IMR-90 (cell line): Measurements from ENCODE around the gene CALN1. TPM values are rescaled to one million over a fixed set of nuclear protein-coding genes. Genes with fewer than 3 reads are reported as not detected.

Experiments
- ATAC-seq: fragments of 200-7000 bp; cut with Tn5 transposase; 2 replicates; pipeline ENCODE4 v1.9.1; 2020; ENCODE audit warnings: low read depth, mild to moderate bottlenecking, moderate library complexity
- BruUV-seq: library from RNA; stranded (reverse); fragments of 400-500 nt; replicated peaks from 2 replicates; lab custom pipeline; 2021; lab: Mats Ljungman, UMichigan
- CTCF ChIA-PET: fragments of 300-600 bp; formaldehyde crosslinking; extraction: SDS; loops from one replicate; lab custom pipeline; 2021; ENCODE audit warnings: antibody characterized with exemption; lab: Yijun Ruan, JAX
- POLR2A ChIA-PET: fragments of 300-600 bp; sonication (Branson Sonifier 250); formaldehyde crosslinking; loops from one replicate; lab custom pipeline; 2022; ENCODE audit warnings: antibody characterized with exemption; ENCODE audit not compliant: unreplicated experiment; lab: Charles Lee
- DNase-seq: peaks from one replicate; pipeline ENCODE4 v3.0.0; 2013
- H2AFZ ChIP-seq: replicated peaks from 2 replicates; pipeline ENCODE3; 2013; ENCODE audit warnings: low read length, mild to moderate bottlenecking; ENCODE audit not compliant: poor library complexity
- H2AK5ac ChIP-seq: 2 replicates; pipeline ENCODE4 v1.6.1; 2013; ENCODE audit warnings: low read depth, low read length, inconsistent platforms
- H2AK9ac ChIP-seq: replicated peaks from 2 replicates; pipeline ENCODE3; 2013; ENCODE audit warnings: mild to moderate bottlenecking, low read depth, low read length, moderate library complexity; ENCODE audit not compliant: poor library complexity
- H2BK120ac ChIP-seq: 2 replicates; pipeline ENCODE4 v1.6.1; 2013; ENCODE audit warnings: low read depth, low read length, inconsistent platforms
- H2BK15ac ChIP-seq: 3 replicates; pipeline ENCODE4 v1.6.1; 2013; ENCODE audit warnings: low read depth, low read length, inconsistent platforms
- H2BK20ac ChIP-seq: 2 replicates; pipeline ENCODE4 v1.6.1; 2013; ENCODE audit warnings: low read depth, mild to moderate bottlenecking, inconsistent platforms, low read length, moderate library complexity
- H2BK5ac ChIP-seq: 2 replicates; pipeline ENCODE4 v1.6.1; 2013; ENCODE audit warnings: mild to moderate bottlenecking, low read depth, low read length, inconsistent platforms; ENCODE audit not compliant: poor library complexity, severe bottlenecking
- H3K14ac ChIP-seq: replicated peaks from 2 replicates; pipeline ENCODE4 v1.6.1; 2013; ENCODE audit warnings: low read depth, low read length, inconsistent platforms
- H3K18ac ChIP-seq: 2 replicates; pipeline ENCODE4 v1.6.1; 2013; ENCODE audit warnings: low read depth, low read length, control low read depth
- H3K23ac ChIP-seq: 2 replicates; pipeline ENCODE4 v1.6.1; 2013; ENCODE audit warnings: low read depth, low read length, inconsistent platforms
- H3K27ac ChIP-seq: 2 replicates; pipeline ENCODE4 v1.5.1; 2013; ENCODE audit warnings: mild to moderate bottlenecking, control low read depth, low read length; ENCODE audit not compliant: insufficient read depth
- H3K27me3 ChIP-seq: 2 replicates; pipeline ENCODE4 v1.6.1; 2013; ENCODE audit warnings: low read length; ENCODE audit not compliant: control insufficient read depth, insufficient read depth
- H3K36me3 ChIP-seq: 2 replicates; pipeline ENCODE4 v1.6.1; 2013; ENCODE audit warnings: low read length, mixed read lengths; ENCODE audit not compliant: control insufficient read depth, insufficient read depth
- H3K4ac ChIP-seq: 2 replicates; pipeline ENCODE4 v1.6.1; 2013; ENCODE audit warnings: low read depth, low read length, inconsistent platforms
- H3K4me1 ChIP-seq: 2 replicates; pipeline ENCODE4 v1.6.1; 2013; ENCODE audit warnings: low read length, mixed read lengths; ENCODE audit not compliant: control insufficient read depth, insufficient read depth
- H3K4me2 ChIP-seq: 2 replicates; pipeline ENCODE4 v1.6.1; 2013; ENCODE audit warnings: low read depth, mild to moderate bottlenecking, control low read depth, low read length, moderate library complexity
- H3K4me3 ChIP-seq: 2 replicates; pipeline ENCODE4 v1.5.1; 2013; ENCODE audit warnings: low read depth, mild to moderate bottlenecking, control low read depth, low read length, moderate library complexity; ENCODE audit not compliant: insufficient read depth
- H3K56ac ChIP-seq: 2 replicates; pipeline ENCODE4 v1.6.1; 2013; ENCODE audit warnings: low read length, inconsistent platforms; ENCODE audit not compliant: insufficient read depth; ENCODE audit errors: extremely low read depth
- H3K79me1 ChIP-seq, 2 experiments: 2 replicates each; pipeline ENCODE4 v1.6.1; 2013; ENCODE audit warnings: low read length in 2 of 2, inconsistent platforms in 1 of 2, low read depth in 1 of 2
- H3K9ac ChIP-seq: 2 replicates; pipeline ENCODE4 v1.6.1; 2013; ENCODE audit warnings: low read depth, low read length, control low read depth
- H3K9me1 ChIP-seq: 2 replicates; pipeline ENCODE4 v1.6.1; 2013; ENCODE audit warnings: low read length, inconsistent platforms; ENCODE audit not compliant: insufficient read depth
- H3K9me3 ChIP-seq: 2 replicates; pipeline ENCODE4 v1.6.1; 2013; ENCODE audit warnings: low read length; ENCODE audit not compliant: control insufficient read depth, insufficient read depth
- H4K20me1 ChIP-seq: 2 replicates; pipeline ENCODE4 v1.6.1; 2013; ENCODE audit warnings: low read length, inconsistent platforms; ENCODE audit not compliant: insufficient read depth
- H4K5ac ChIP-seq: 2 replicates; pipeline ENCODE4 v1.6.1; 2013; ENCODE audit warnings: mild to moderate bottlenecking, low read depth, low read length, control low read depth
- H4K8ac ChIP-seq, 2 experiments: 2 replicates each; pipeline ENCODE4 v1.6.1; 2013; ENCODE audit warnings: low read depth in 2 of 2, low read length in 2 of 2, control low read depth in 1 of 2, inconsistent platforms in 1 of 2
- H4K91ac ChIP-seq: 2 replicates; pipeline ENCODE4 v1.6.1; 2013; ENCODE audit warnings: low read depth, low read length, inconsistent platforms; ENCODE audit not compliant: insufficient read depth
- CTCF ChIP-seq: conservative IDR thresholded peaks from 2 replicates; pipeline ENCODE4 v1.5.1; 2012; ENCODE audit warnings: mild to moderate bottlenecking, low read depth, low read length, improper control_type of control experiment
- MAZ ChIP-seq: IDR thresholded peaks from 2 replicates; pipeline ENCODE4 v1.6.1; 2012; ENCODE audit warnings: low read depth, mild to moderate bottlenecking, low read length, improper control_type of control experiment, moderate library complexity, borderline replicate concordance
- RFX5 ChIP-seq: IDR thresholded peaks from 2 replicates; pipeline ENCODE4 v1.8.0; 2012; ENCODE audit warnings: low read depth, mild to moderate bottlenecking, low read length, moderate library complexity
- WGBS, 2 experiments: methylation state at CpG; one replicate each; pipeline versions ENCODE4 v1.1.5 to v1.1.7; 2013; ENCODE audit warnings: missing lambda C conversion rate in 2 of 2; ENCODE audit not compliant: insufficient read length in 1 of 2; ENCODE audit errors: extremely low coverage in 2 of 2; 5-methylcytosine and 5-hydroxymethylcytosine counted together
- dilution Hi-C: fragments of 300-500 bp; cut with HindIII; formaldehyde crosslinking; loops from one replicate; pipeline ENCODE4 v1.14.3; 2018; ENCODE audit warnings: low sequenced_read_pairs; ENCODE audit not compliant: unreplicated experiment
- in situ Hi-C: fragments of 300-500 bp; cut with MboI; formaldehyde crosslinking; loops from 3 replicates; pipeline ENCODE4 v1.14.3; 2019; ENCODE audit warnings: low sequenced_read_pairs, inconsistent platforms, mixed read lengths
- intact Hi-C: fragments of 100-400 bp; cut with micrococcal nuclease; formaldehyde crosslinking; loops from 2 replicates; pipeline ENCODE4 v1.10.0; 2022
- polyA plus RNA-seq, 3 experiments: library from polyadenylated mRNA; depleted of rRNA; stranded (reverse); fragments of >200 nt; gene quantifications; 2 replicates each; pipeline ENCODE4 v1.2.3, GENCODE V29; 2012; ENCODE audit warnings: low replicate concordance in 1 of 3
- total RNA-seq: library from RNA; depleted of rRNA; stranded (reverse); fragments of >200 nt; gene quantifications from 2 replicates; pipeline ENCODE4 v1.2.3, GENCODE V29; 2012

The CALN1 gene
- total and polyA plus RNA-seq, 2 of the 4 experiments (the other 2 are of a cell fraction): not detected

- H2BK5ac ChIP-seq: no peak overlapping the region
- no peak overlapping the region for H3K56ac ChIP-seq
- no peak for TF ChIP-seq RFX5
- TF ChIP-seq CTCF: no peak
- no peak for TF ChIP-seq MAZ
- ATAC-seq (no peak), DNase-seq (no peak)
- dilution Hi-C loops (no loop called here), intact Hi-C loops (no loop called here), in situ Hi-C loops (no loop called here)
- no peak overlapping the region for H2BK120ac ChIP-seq
- WGBS, 2 experiments: 84% methylated on average over 2 of the region's 4 CpGs; no CpG with 5 or more reads in 1 of the 2 experiments
- no peak overlapping the region for H3K4ac ChIP-seq
- peaks cover 16% of the 10 kb centered on the region for H3K9me3 ChIP-seq
- no peak overlapping the region for H2BK20ac ChIP-seq
- H3K4me2 ChIP-seq: no peak overlapping the region
- H3K9ac ChIP-seq: no peak overlapping the region
- H4K5ac ChIP-seq: no peak overlapping the region
- H4K91ac ChIP-seq: no peak overlapping the region
- H3K23ac ChIP-seq: no peak overlapping the region
- ChIA-PET CTCF (no interaction called here), POLR2A (no interaction called here)
- no peak overlapping the region for H3K14ac ChIP-seq
- no peak overlapping the region for H2AK9ac ChIP-seq
- H3K27me3 ChIP-seq: no peaks in the 10 kb centered on the region
- H4K8ac ChIP-seq: no peak overlapping the region
- no peak overlapping the region for H3K4me3 ChIP-seq
- H3K27ac ChIP-seq: no peak overlapping the region
- no peak overlapping the region for H2AK5ac ChIP-seq
- no peak overlapping the region for H2AFZ ChIP-seq
- no peak overlapping the region for H2BK15ac ChIP-seq
- H3K4me1 ChIP-seq: no peaks in the 10 kb centered on the region
- H3K36me3 ChIP-seq: no peaks in the 10 kb centered on the region
- BruUV-seq: no TSS peak
- no peaks in the 10 kb centered on the region for H3K9me1 ChIP-seq
- H3K18ac ChIP-seq: no peak overlapping the region
- no peaks in the 10 kb centered on the region for H4K20me1 ChIP-seq
- H3K79me1 ChIP-seq: no peaks in the 10 kb centered on the region
These were observed 540.7 kb downstream of the CALN1 start for GRCh38 chr7:71871446-71871845.
